HCT116 (cell line): Measurements from ENCODE around the gene AKAP13. TPM values are rescaled to one million over a fixed set of nuclear protein-coding genes. Genes with fewer than 3 reads are reported as not detected.

Experiments
- ATAC-seq: fragments of 200-7000 bp; cut with Tn5 transposase; 2 replicates; pipeline ENCODE4 v1.9.1; 2020; ENCODE audit warnings: mild to moderate bottlenecking, moderate library complexity
- BruUV-seq: library from RNA; stranded (reverse); fragments of 400-500 nt; replicated peaks from 2 replicates; lab custom pipeline; 2021; lab: Mats Ljungman, UMichigan
- CTCF ChIA-PET: fragments of 300-600 bp; sonication (Branson Sonifier 250); formaldehyde crosslinking; loops from one replicate; lab custom pipeline; 2021; ENCODE audit warnings: antibody characterized with exemption; lab: Charles Lee
- POLR2A ChIA-PET: fragments of 300-600, 350-600 bp; sonication (Branson Sonifier 250); formaldehyde crosslinking; loops from one replicate; lab custom pipeline; 2021; ENCODE audit warnings: antibody characterized with exemption; lab: Charles Lee
- RAD21 ChIA-PET, 2 experiments: fragments of 300-600 bp; sonication (Branson Sonifier 250); formaldehyde crosslinking; loops; one replicate each; lab custom pipeline; 2023; ENCODE audit warnings: low total read pairs in 2 of 2; ENCODE audit not compliant: uncharacterized antibody in 2 of 2, unreplicated experiment in 2 of 2, low non-redundant PET in 1 of 2; lab: Charles Lee
- DNase-seq: peaks from one replicate; pipeline ENCODE4 v3.0.0-alpha.2; 2010; ENCODE audit warnings: low read depth, low spot score
- H2AFZ ChIP-seq: fragments of 200-600 bp; shearing (Covaris generic), sonication (generic); 2 replicates; pipeline ENCODE4 v1.6.1; 2017; ENCODE audit warnings: low read depth, mixed run types, mixed read lengths, antibody characterized with exemption, low read length; ENCODE audit not compliant: poor library complexity, severe bottlenecking
- H3K27ac ChIP-seq: 2 replicates; pipeline ENCODE4 v1.5.1; 2012; ENCODE audit warnings: low read depth, low read length
- H3K27me3 ChIP-seq: fragments of 200-600 bp; sonication (generic); 2 replicates; pipeline ENCODE4 v1.6.1; 2016; ENCODE audit warnings: mixed run types, low read length, mixed read lengths; ENCODE audit not compliant: insufficient read depth
- H3K36me3 ChIP-seq, 2 experiments: fragments of 200-500 bp in 1 of 2; fragments of 200-600 bp in 1 of 2; sonication (Bioruptor generic) in 1 of 2; sonication (generic) in 1 of 2; 2 replicates each; pipeline versions ENCODE4 v1.5.1 to v1.6.1; 2014 to 2016; ENCODE audit warnings: low read length in 2 of 2, inconsistent platforms in 1 of 2, mixed read lengths in 1 of 2, mixed run types in 1 of 2; ENCODE audit not compliant: insufficient read depth in 2 of 2, control insufficient read depth in 1 of 2
- H3K4me1 ChIP-seq, 2 experiments: fragments of 200-600 bp in 1 of 2; sonication (generic) in 1 of 2; 2 replicates each; pipeline versions ENCODE4 v1.5.1 to v1.6.1; 2012 to 2017; ENCODE audit warnings: low read length in 2 of 2, inconsistent platforms in 1 of 2, mild to moderate bottlenecking in 1 of 2, mixed read lengths in 1 of 2, mixed run types in 1 of 2, moderate library complexity in 1 of 2; ENCODE audit not compliant: insufficient read depth in 2 of 2, control insufficient read depth in 1 of 2
- H3K4me2 ChIP-seq: fragments of 200-600 bp; sonication (generic); 2 replicates; pipeline ENCODE4 v1.6.1; 2017; ENCODE audit warnings: mixed run types, low read length, mixed read lengths
- H3K4me3 ChIP-seq, 2 experiments: fragments of 200-600 bp in 1 of 2; sonication (generic) in 1 of 2; replicated peaks in 1 of 2; 2 replicates each; pipeline ENCODE4 v1.5.1; 2011 to 2016; ENCODE audit warnings: low read length in 2 of 2, control low read depth in 1 of 2, low read depth in 1 of 2, mild to moderate bottlenecking in 1 of 2, mixed read lengths in 1 of 2, mixed run types in 1 of 2
- H3K79me2 ChIP-seq: fragments of 200-600 bp; sonication (generic); 2 replicates; pipeline ENCODE4 v1.6.1; 2017; ENCODE audit warnings: mild to moderate bottlenecking, mixed run types, low read length, moderate library complexity, mixed read lengths; ENCODE audit not compliant: insufficient read depth
- H3K9ac ChIP-seq: fragments of 200-600 bp; sonication (generic); 2 replicates; pipeline ENCODE4 v1.6.1; 2016; ENCODE audit warnings: low read length, mixed read lengths
- H3K9me2 ChIP-seq: fragments of 200-600 bp; sonication (generic), shearing (Covaris generic); 2 replicates; pipeline ENCODE4 v1.6.1; 2017; ENCODE audit warnings: mixed run types, mild to moderate bottlenecking, moderate library complexity; ENCODE audit not compliant: insufficient read depth
- H3K9me3 ChIP-seq, 2 experiments: fragments of 200-500 bp in 1 of 2; fragments of 200-600 bp in 1 of 2; sonication (Bioruptor generic) in 1 of 2; sonication (generic) in 1 of 2; 2 replicates each; pipeline ENCODE4 v1.6.1; 2014 to 2017; ENCODE audit warnings: low read length in 2 of 2, mixed read lengths in 2 of 2, inconsistent platforms in 1 of 2, low read depth in 1 of 2, mild to moderate bottlenecking in 1 of 2, mixed run types in 1 of 2, moderate library complexity in 1 of 2; ENCODE audit not compliant: control insufficient read depth in 1 of 2, insufficient read depth in 1 of 2
- H4K20me1 ChIP-seq: fragments of 200-600 bp; sonication (generic), shearing (Covaris generic); 2 replicates; pipeline ENCODE4 v1.6.1; 2017; ENCODE audit warnings: mixed run types, mild to moderate bottlenecking, moderate library complexity; ENCODE audit not compliant: insufficient read depth
- CBX3 ChIP-seq: IDR thresholded peaks from 2 replicates; pipeline ENCODE4 v1.6.1; 2012; ENCODE audit warnings: low read depth
- EZH2 ChIP-seq: fragments of 200-600 bp; sonication (generic); IDR thresholded peaks from 2 replicates; pipeline ENCODE4 v1.6.1; 2017; ENCODE audit warnings: antibody characterized with exemption, mixed run types
- JUND ChIP-seq: IDR thresholded peaks from 2 replicates; pipeline ENCODE4 v1.6.1; 2012
- MAX ChIP-seq: IDR thresholded peaks from 2 replicates; pipeline ENCODE4 v1.6.1; 2012
- POLR2A ChIP-seq: IDR thresholded peaks from 2 replicates; pipeline ENCODE4 v1.7.0; 2011; ENCODE audit warnings: borderline replicate concordance; ENCODE audit not compliant: insufficient read depth, insufficient read length; ENCODE audit errors: extremely low read depth
- POLR2AphosphoS5 ChIP-seq: IDR thresholded peaks from 2 replicates; pipeline ENCODE4 v1.6.1; 2011; ENCODE audit warnings: mild to moderate bottlenecking, low read depth, low read length, moderate library complexity
- SP1 ChIP-seq: IDR thresholded peaks from 2 replicates; pipeline ENCODE4 v1.6.1; 2012; ENCODE audit warnings: low read depth
- SRF ChIP-seq: IDR thresholded peaks from 2 replicates; pipeline ENCODE4 v1.6.1; 2012; ENCODE audit warnings: low read depth
- YY1 ChIP-seq: IDR thresholded peaks from 2 replicates; pipeline ENCODE4 v1.6.1; 2011; ENCODE audit warnings: low read length, low read depth, moderate library complexity, mild to moderate bottlenecking; ENCODE audit not compliant: insufficient replicate concordance; ENCODE audit errors: extremely low read depth
- ZFX ChIP-seq: fragments of 450-650 bp; IDR thresholded peaks from 2 replicates; pipeline ENCODE4 v1.6.1; 2017
- ZNF274 ChIP-seq: fragments of 200-500 bp; sonication (Bioruptor generic); IDR thresholded peaks from 2 replicates; pipeline ENCODE4 v1.6.1; 2014; ENCODE audit warnings: mild to moderate bottlenecking, low read depth, low read length, inconsistent platforms
- intact Hi-C: fragments of 100-400 bp; cut with micrococcal nuclease; formaldehyde crosslinking; loops from 2 replicates; pipeline ENCODE4 v1.10.0; 2022
- total RNA-seq: library from RNA; stranded (reverse); gene quantifications from one replicate; pipeline ENCODE4 v1.2.1, GENCODE V29; 2021; ENCODE audit not compliant: unreplicated experiment

Gene AKAP13
- total RNA-seq, 1 experiment from 2014 or later: 43.1 TPM

DNA sequence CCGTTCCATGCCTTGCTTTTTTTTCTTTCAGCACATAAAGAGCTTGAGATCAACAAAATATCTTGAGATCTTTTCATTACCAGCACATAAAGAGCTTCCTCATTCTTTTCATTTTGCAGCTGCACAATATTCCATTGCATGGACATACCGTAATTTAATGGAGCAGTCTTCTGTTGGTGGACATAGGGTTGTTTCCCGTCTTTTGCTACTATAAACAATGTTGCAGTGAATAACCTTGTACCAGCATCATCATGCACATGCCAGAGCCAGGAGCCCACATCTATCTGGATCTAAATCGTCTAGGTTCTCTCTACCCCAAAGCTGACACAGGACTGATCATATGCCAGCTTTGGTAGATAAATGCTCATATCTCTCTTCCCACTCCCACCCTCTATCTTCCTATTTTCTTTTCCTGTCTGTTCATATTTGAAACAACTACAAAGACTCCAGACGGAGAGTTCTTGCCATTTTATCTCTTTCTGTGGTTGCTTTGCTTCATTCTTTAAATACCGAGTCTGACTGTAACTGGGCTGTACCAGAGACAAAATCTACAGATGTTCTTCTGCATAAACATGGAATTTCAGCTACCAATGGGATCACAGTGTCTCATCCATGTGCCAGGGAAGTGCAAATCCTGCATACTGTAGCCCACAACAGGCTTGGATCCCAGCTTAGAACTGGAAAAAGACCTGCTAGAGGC is 47.1 kb upstream of the AKAP13 start:
- Histone ChIP-seq H3K4me2 (no peak overlapping the region), H3K36me3 (no peaks in the 10 kb centered on the region), H3K4me3 (no peak overlapping the region), H3K9me3 (no peaks in the 10 kb centered on the region), H3K9ac (no peak overlapping the region), H3K9me2 (no peaks in the 10 kb centered on the region), H4K20me1 (no peaks in the 10 kb centered on the region), H2AFZ (no peak overlapping the region), H3K79me2 (no peaks in the 10 kb centered on the region), H3K4me1 (peaks cover 13 to 24% of the 10 kb centered on the region in 2 experiments; a peak in 3 of 4 replicates), H3K27ac (no peak overlapping the region), H3K27me3 (no peaks in the 10 kb centered on the region)
- ChIA-PET RAD21 (no interaction called here), CTCF (interaction anchor here (0.8 kb wide), 1 partner anchor 33 kb away, joined by 3 read pairs; no protein-coding TSS in a partner anchor), POLR2A (interaction anchor here (0.8 kb wide), 1 partner anchor 80 kb away, joined by 3 read pairs; no protein-coding TSS in a partner anchor)
- DNase-seq (no peak), ATAC-seq (no peak)
- no peak for TF ChIP-seq POLR2A
- TF ChIP-seq ZNF274: no peak
- intact Hi-C loops: loop anchor here (5.0 kb wide), 1 partner anchor 159 kb away; no protein-coding TSS in a partner anchor
- BruUV-seq: no TSS peak

DNA sequence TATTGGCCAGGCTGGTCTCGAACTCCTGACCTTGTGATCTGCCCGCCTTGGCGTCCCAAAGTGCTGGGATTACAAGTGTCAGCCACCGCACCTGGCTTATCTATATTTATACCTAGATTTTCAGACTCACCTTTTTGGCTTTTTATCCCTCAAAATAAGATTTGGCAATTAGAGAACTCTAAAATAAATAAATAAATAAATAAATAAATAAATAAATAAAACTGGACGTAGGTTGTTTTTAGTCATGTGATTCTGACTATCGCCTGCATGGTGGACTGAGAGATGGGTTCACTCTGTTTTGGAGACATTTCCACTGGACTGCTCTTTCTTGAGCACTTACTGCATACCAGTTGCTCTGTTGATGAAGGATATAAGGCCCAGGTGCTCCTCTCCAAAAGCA is 46.2 kb upstream of the AKAP13 start:
- no peak overlapping the region for H2AFZ ChIP-seq
- no peak for TF ChIP-seq SP1
- no peak for TF ChIP-seq POLR2A
- TF ChIP-seq ZFX: no peak
- no peak for TF ChIP-seq ZNF274
- no peak for TF ChIP-seq POLR2AphosphoS5
- no peak for TF ChIP-seq MAX
- TF ChIP-seq YY1: no peak
- TF ChIP-seq JUND: no peak
- TF ChIP-seq SRF: no peak
- no peak for TF ChIP-seq EZH2
- TF ChIP-seq CBX3: no peak
- BruUV-seq: no TSS peak
- no peaks in the 10 kb centered on the region for H3K79me2 ChIP-seq
- peaks cover 13 to 24% of the 10 kb centered on the region in 2 experiments; a peak in 3 of 4 replicates for H3K4me1 ChIP-seq
- no peaks in the 10 kb centered on the region for H3K9me3 ChIP-seq
- ATAC-seq (no peak), DNase-seq (no peak)
- RAD21 ChIA-PET: no interaction called here
- POLR2A ChIA-PET: no interaction called here
- no peaks in the 10 kb centered on the region for H3K36me3 ChIP-seq
- H3K9me2 ChIP-seq: no peaks in the 10 kb centered on the region
- no peaks in the 10 kb centered on the region for H4K20me1 ChIP-seq
- no peak overlapping the region for H3K9ac ChIP-seq
- no peak overlapping the region for H3K27ac ChIP-seq
- intact Hi-C loops: loop anchor here (5.0 kb wide), 1 partner anchor 158 kb away; no protein-coding TSS in a partner anchor
- H3K4me2 ChIP-seq: no peak overlapping the region
- CTCF ChIA-PET: no interaction called here
- no peaks in the 10 kb centered on the region for H3K27me3 ChIP-seq
- H3K4me3 ChIP-seq: no peak overlapping the region
